Measurements from ENCODE around the gene PCMT1. TPM values are rescaled to one million over a fixed set of nuclear protein-coding genes. Genes with fewer than 3 reads are reported as not detected.
"Not testable (repeated sequence)": the region's sequence is repeated elsewhere in the genome, so short reads cannot be mapped to it uniquely, and the experiment has no call there.

PCMT1 gene
- polyA plus RNA-seq, 1 donor = 62.8 TPM

DNA sequence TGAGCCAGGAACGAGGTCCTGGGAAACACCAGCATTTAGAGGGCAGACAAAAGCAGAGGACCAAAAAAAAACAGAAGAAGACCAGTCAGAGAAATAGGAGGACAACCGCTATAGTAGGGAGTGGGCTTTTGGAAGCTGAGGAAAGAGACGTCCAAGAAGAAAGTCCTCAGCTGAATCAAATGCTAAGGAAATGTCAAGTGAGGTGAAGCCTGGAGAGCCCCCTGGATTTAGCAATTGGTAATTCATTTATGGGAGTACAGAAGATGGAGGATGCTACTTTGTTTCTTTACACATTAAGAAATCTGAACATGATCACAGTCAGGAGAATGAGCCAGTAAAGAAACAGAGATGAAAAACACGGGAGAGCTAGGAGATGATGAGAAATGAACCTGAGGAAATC, 73.5 kb downstream of the PCMT1 start:
- DNase-seq = no peak

DNA sequence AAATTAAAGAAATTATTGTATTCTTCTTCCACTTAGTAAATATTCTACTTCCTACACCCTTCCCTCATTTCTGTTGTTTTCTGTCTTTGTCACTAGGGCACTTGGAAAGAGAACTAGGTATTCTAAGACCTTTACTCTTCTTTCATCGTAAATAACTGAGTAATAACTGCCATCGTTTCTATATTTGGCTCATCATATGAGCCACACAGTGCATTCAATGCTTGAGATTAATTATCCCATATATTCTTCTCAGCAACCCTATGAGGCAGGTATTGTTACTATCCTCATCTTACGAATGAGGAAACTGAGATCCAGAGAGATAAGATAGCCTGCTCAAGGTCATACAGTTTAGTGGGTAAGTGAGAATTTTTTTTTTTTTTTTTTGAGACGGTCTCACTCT, 75.8 kb downstream of the PCMT1 start:
- DNase-seq = no peak

DNA sequence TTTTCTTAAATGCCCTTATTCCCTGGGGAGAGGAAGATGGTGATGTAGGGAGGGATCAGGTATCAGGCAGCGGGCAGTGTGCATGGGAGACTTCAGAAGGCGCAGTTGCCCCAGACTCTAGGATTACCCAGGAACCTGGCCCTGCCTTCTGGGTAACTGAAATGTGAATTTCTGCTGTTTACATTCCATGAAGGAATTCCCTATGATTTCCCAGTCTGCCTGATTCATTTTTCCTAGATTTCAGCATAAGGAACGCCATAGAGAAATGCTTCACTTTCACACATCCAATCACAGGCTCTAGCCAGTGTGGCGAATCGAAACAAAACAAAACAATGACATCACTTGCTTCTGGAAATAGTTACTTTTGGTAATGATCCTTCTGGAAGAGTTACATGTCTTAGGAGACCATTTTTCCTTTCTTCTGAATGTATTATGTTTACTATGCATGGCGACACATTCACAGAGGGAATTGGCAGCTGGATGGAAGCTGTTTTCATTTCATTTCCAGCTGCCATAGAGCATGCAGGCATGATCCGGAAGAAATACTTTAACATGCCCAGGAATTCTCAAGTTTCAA, 81.3 kb downstream of the PCMT1 start:
- peak; percentile 41 for DNase-seq

DNA sequence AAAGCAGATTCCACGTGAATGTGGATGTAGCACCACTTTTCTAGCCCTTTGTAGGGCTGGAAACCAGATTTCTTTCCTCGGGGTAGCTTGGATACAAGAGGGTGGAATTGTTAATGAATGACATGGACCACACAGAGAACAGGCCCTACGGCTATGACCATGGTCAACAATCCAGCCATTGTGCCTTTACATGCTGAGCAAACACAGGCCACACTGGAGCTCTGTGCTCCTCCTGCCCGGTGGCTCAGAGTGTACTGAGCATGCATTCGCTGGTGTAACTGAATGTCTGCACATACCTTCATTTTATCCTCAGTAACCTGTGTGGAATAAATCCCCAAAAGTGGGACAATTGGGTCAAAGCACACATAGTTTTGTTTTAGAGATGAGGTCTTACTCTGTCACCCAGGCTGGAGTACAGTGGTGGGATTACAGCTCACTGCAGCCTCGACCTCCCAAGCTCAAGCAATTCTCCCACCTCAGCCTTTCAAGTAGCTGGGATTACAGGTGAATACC, 81.8 kb downstream of the PCMT1 start:
- no peak for DNase-seq

GRCh38 chr6:149833651-149834050, 84.1 kb downstream of the PCMT1 start:
- no peak for DNase-seq

DNA sequence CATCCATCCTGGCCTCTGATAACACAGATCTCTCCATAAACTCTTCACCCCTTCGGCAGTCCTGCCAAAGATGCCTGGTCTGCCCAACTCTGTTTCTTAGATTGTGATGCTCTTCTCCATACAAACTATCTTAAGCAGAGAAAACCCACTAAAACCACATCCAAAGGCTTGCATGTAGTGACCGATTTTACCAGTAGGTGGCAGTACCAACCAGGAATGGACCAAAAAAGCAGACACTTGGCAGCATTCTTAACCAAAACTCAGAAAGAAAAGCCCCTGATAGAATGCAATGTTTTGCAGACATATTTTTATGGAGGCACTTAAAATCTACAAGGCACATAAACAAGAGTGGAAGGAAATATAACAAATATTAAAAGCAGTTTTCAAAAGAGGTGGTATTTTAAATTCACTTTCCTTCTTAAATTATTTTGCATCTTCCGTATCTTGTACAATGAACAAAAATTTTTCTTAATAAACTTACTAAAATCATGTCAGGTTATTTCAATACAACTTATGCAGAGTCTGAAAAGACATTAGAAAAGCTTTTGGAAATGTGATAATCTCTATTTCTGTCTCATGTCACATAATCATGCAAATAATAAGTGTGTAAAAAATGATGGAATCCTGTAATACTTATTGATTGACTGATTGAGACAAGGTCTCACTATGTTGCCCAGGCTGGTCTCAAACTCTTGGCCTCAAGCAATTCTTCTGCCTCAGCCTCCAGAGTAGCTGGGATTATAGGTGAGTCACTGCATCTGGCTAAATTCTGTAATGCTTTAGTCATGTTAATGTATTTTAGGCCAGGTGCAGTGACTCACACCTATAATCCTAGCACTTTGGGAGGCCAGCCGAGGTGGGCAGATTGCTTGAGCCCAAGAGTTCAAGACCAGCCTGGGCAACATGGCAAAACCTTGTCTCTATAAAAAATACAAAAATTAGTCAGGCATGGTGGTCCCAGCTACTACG, 85.3 kb downstream of the PCMT1 start:
- peak; percentile 76 for DNase-seq

GRCh38 chr6:149840345-149841075, 91.0 kb downstream of the PCMT1 start:
- peak; percentile 53 for DNase-seq

GRCh38 chr6:149842331-149842730, 92.8 kb downstream of the PCMT1 start:
- DNase-seq = no peak

DNA sequence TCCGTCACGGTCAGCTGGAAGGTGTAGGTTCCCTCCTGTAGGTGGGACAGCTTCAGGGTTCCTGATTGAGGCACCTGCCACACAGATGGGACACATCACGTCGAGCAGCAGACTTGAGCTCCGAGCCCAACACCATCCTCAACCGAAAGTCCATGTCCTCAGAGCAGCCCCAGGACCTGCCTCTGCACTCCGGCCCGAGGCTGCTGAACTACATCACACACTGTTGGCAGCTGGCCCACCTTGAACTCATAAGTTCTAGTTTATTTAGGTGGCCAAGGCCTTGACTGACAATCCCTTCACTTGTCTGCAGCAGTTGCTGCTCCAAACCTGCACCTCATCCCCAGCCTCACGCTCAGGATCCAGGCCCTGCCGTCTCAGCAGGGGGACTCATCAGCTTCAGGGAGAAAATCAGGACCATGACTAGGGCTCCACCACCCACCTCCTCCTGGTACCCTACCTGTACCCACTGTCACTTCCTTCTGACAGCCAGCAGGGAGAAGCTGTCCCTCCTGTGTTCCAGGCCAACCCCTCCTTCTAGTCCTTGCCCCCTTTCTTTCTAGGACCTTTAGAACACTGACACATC, 93.6 kb downstream of the PCMT1 start:
- no peak for DNase-seq

DNA sequence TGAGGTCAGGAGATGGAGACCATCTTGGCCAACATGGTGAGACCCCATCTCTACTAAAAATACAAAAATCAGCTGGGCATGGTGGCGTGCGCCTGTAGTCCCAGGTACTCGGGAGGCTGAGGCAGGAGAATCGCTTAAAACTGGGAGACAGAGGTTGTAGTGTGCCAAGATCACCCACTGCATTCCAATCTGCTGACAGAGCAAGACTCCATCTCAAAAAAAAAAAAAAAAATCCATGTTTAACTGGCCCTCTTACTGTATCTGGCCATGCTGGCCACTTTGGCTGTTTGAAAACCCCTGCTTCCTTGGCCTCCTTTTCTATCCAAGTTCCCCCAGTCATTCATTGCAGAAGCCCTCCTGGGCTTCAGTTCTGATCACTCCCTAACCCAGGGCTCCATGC, 94.5 kb downstream of the PCMT1 start:
- not testable (repeated sequence) for DNase-seq

- DNase-seq = no peak
Measured at GRCh38 chr6:149844480-149844879, 94.9 kb downstream of the PCMT1 start.

- no peak for DNase-seq
Measured at GRCh38 chr6:149845549-149845948, 96.0 kb downstream of the PCMT1 start.

DNA sequence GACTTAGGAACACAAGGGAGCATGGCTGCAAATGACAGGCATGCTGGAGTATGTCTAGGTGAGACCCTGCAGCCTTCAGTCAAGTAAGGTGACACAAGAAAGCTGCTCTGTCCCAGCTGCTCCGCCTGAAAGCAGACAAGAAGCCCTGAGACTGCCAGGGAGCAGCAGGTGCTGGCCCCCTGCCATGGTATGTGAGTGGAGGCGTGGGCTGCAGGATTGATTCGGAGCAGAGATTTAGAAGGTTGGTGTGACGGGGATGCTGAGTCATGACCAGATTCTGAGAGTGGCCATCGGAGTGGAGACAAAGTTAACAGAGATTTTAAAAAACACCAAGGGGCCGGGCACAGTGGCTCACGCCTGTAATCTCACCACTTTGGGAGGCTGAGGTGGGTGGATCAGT, 96.8 kb downstream of the PCMT1 start:
- peak; percentile 21 for DNase-seq

GRCh38 chr6:149847939-149848267, 98.4 kb downstream of the PCMT1 start:
- DNase-seq = no peak

DNA sequence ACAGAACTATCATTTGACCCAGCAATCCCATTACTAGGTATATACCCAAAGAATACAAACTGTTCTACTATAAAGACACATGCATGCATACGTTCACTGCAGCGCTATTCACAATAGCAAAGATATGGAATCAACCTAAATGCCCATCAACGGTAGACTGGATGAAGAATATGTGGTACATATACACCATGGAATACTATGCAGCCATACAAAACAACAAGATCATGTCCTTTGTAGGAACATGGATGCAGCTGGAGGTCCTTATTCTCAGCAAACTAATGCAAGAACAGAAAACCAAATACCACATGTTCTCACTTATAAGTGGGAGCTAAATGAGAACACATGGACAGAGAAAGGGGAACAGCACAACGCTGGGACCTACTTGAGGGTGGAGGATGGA, 98.8 kb downstream of the PCMT1 start:
- DNase-seq = not testable (repeated sequence)

- no peak for DNase-seq
Measured at GRCh38 chr6:149851461-149852110, 102.0 kb downstream of the PCMT1 start.

GRCh38 chr6:149852180-149852579, 102.6 kb downstream of the PCMT1 start:
- DNase-seq = no peak

DNA sequence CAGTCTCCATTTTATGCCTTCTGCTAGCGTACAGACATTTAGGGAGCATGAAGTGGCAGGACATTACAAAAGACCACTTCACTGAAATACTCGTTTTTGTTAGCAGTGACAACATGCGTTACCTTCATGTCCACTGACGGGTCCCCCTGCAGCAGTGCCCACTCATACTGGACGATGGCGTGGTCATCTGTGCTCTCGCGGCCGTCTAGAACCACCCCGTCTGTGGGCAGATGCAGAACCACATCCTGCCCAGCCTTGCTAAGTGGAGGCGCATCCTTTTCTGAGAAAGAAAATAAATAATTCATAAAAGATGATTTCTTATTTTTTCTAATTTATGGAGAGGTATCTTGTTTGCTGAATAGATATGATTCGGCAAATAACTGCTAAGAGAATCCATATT, 103.3 kb downstream of the PCMT1 start:
- DNase-seq = no peak

GRCh38 chr6:149854017-149854416, 104.5 kb downstream of the PCMT1 start:
- not testable (repeated sequence) for DNase-seq

GRCh38 chr6:149854532-149854931, 105.0 kb downstream of the PCMT1 start:
- no peak for DNase-seq

DNA sequence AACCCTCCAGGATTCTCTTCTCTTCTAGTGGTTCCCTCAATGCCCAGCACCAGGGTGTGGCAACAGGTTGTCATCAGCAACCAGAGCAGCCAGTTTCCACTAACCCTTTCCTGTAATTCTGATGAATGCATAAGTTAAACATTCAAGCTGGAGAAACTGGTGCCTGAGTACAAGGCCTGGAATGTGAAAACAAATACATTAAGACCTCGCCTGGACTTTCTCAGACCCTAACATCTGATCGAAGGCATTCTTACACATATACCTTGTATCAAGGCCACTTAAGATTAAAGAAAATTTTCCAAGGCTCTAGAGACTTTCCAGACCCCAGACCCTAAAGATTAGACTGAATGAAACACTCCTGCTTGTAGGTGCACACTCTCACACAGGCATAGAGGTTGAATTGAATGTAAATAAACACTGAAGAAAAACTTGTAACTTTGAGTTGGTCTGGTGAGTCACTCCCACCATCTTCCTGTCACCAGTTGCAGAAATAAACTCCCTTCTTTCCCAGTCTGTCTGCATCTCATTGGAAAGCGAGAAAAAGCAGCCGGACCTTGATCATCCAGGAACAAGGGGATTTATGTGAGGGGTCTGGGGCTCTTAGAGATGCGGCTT, 105.6 kb downstream of the PCMT1 start:
- DNase-seq = no peak

GRCh38 chr6:149855741-149856140, 106.2 kb downstream of the PCMT1 start:
- no peak for DNase-seq

Data from hindlimb muscle (tissue), 1 donor.